H9 (cell line): ENCODE results near the gene CCDC18. TPM values are rescaled to one million over a fixed set of nuclear protein-coding genes. Genes with fewer than 3 reads are reported as not detected.

Experiments
- DNase-seq: peaks from one replicate; pipeline ENCODE4 v3.0.0-alpha.2; 2017
- H2AFZ ChIP-seq: one replicate; pipeline ENCODE4 v1.6.1; 2013; ENCODE audit warnings: mild to moderate bottlenecking, low read length, control low read depth, moderate library complexity
- H2AK5ac ChIP-seq: 2 replicates; pipeline ENCODE4 v1.6.1; 2013; ENCODE audit warnings: low read length, control low read depth, mixed read lengths; ENCODE audit not compliant: insufficient read length
- H2BK120ac ChIP-seq: one replicate; pipeline ENCODE4 v1.6.1; 2013; ENCODE audit warnings: low read depth, mild to moderate bottlenecking, low read length, control low read depth, inconsistent platforms; ENCODE audit not compliant: poor library complexity, severe bottlenecking
- H2BK12ac ChIP-seq: 2 replicates; pipeline ENCODE4 v1.6.1; 2013; ENCODE audit warnings: low read length, control low read depth, mixed read lengths, low read depth; ENCODE audit not compliant: insufficient read length
- H2BK15ac ChIP-seq: 2 replicates; pipeline ENCODE4 v1.6.1; 2013; ENCODE audit warnings: low read depth, low read length, control low read depth
- H2BK20ac ChIP-seq: one replicate; pipeline ENCODE4 v1.6.1; 2013; ENCODE audit warnings: low read depth, mild to moderate bottlenecking, low read length, control low read depth, inconsistent platforms; ENCODE audit not compliant: poor library complexity, severe bottlenecking
- H2BK5ac ChIP-seq: 2 replicates; pipeline ENCODE4 v1.6.1; 2013; ENCODE audit warnings: low read length, control low read depth, mixed read lengths; ENCODE audit not compliant: insufficient read length
- H3K14ac ChIP-seq: 2 replicates; pipeline ENCODE4 v1.6.1; 2013; ENCODE audit warnings: low read length, control low read depth; ENCODE audit not compliant: insufficient read depth
- H3K18ac ChIP-seq: 2 replicates; pipeline ENCODE4 v1.6.1; 2013; ENCODE audit warnings: low read depth, mild to moderate bottlenecking, mixed read lengths, low read length, control low read depth; ENCODE audit not compliant: insufficient read length
- H3K23ac ChIP-seq: 2 replicates; pipeline ENCODE4 v1.6.1; 2013; ENCODE audit warnings: low read length, control low read depth, mixed read lengths, low read depth; ENCODE audit not compliant: insufficient read length
- H3K23me2 ChIP-seq: 2 replicates; pipeline ENCODE4 v1.6.1; 2013; ENCODE audit warnings: low read depth, mild to moderate bottlenecking, mixed read lengths, low read length, control low read depth; ENCODE audit not compliant: insufficient read length, poor library complexity, severe bottlenecking
- H3K27ac ChIP-seq: 2 replicates; pipeline ENCODE4 v1.5.1; 2013; ENCODE audit warnings: low read length, control low read depth, mixed read lengths, low read depth; ENCODE audit not compliant: insufficient read length
- H3K27me3 ChIP-seq: 2 replicates; pipeline ENCODE4 v1.6.1; 2013; ENCODE audit warnings: low read length, control low read depth, inconsistent platforms; ENCODE audit not compliant: insufficient read depth
- H3K4ac ChIP-seq: 2 replicates; pipeline ENCODE4 v1.6.1; 2013; ENCODE audit warnings: low read depth, mild to moderate bottlenecking, control low read depth, inconsistent platforms, low read length, moderate library complexity
- H3K4me1 ChIP-seq: 2 replicates; pipeline ENCODE4 v1.6.1; 2013; ENCODE audit warnings: low read length, control low read depth, inconsistent platforms; ENCODE audit not compliant: insufficient read depth
- H3K4me2 ChIP-seq: 2 replicates; pipeline ENCODE4 v1.6.1; 2013; ENCODE audit warnings: low read length, control low read depth, mixed read lengths; ENCODE audit not compliant: insufficient read length, insufficient read depth
- H3K56ac ChIP-seq: 2 replicates; pipeline ENCODE4 v1.6.1; 2013; ENCODE audit warnings: low read depth, mild to moderate bottlenecking, mixed read lengths, low read length, control low read depth; ENCODE audit not compliant: insufficient read length
- H3K79me1 ChIP-seq: 2 replicates; pipeline ENCODE4 v1.6.1; 2013; ENCODE audit warnings: low read depth, mild to moderate bottlenecking, moderate library complexity, low read length, control low read depth, inconsistent platforms; ENCODE audit not compliant: insufficient read depth, poor library complexity, severe bottlenecking
- H3K79me2 ChIP-seq: 2 replicates; pipeline ENCODE4 v1.6.1; 2013; ENCODE audit warnings: low read length, control low read depth, inconsistent platforms; ENCODE audit not compliant: insufficient read depth
- H3K9ac ChIP-seq: 2 replicates; pipeline ENCODE4 v1.6.1; 2013; ENCODE audit warnings: low read length, control low read depth, mixed read lengths; ENCODE audit not compliant: insufficient read length; ENCODE audit errors: extremely low read depth
- H3K9me3 ChIP-seq: one replicate; pipeline ENCODE4 v1.6.1; 2013; ENCODE audit warnings: low read depth, low read length, inconsistent platforms; ENCODE audit not compliant: control insufficient read depth
- H3T11ph ChIP-seq: one replicate; pipeline ENCODE4 v1.6.1; 2013; ENCODE audit warnings: mild to moderate bottlenecking, low read length, control low read depth, inconsistent platforms
- H4K20me1 ChIP-seq: one replicate; pipeline ENCODE4 v1.6.1; 2013; ENCODE audit not compliant: control insufficient read depth, insufficient read length, insufficient read depth
- H4K5ac ChIP-seq: 2 replicates; pipeline ENCODE4 v1.6.1; 2013; ENCODE audit warnings: low read depth, mild to moderate bottlenecking, mixed read lengths, low read length, control low read depth; ENCODE audit not compliant: insufficient read length
- H4K8ac ChIP-seq: replicated peaks from 2 replicates; pipeline ENCODE4 v1.6.1; 2013; ENCODE audit warnings: low read length, control low read depth, mixed read lengths, low read depth; ENCODE audit not compliant: insufficient read length
- H4K91ac ChIP-seq: 2 replicates; pipeline ENCODE4 v1.6.1; 2013; ENCODE audit warnings: low read depth, mild to moderate bottlenecking, moderate library complexity, mixed read lengths, low read length, control low read depth; ENCODE audit not compliant: insufficient read length
- H3K27ac Mint-ChIP-seq, 3 experiments: 2 replicates in 2 of 3; 3 replicates in 1 of 3; pipeline ENCODE4 v1.8.0; 2020 to 2021; ENCODE audit warnings: mixed read lengths in 3 of 3, mild to moderate bottlenecking in 1 of 3, moderate library complexity in 1 of 3
- H3K27me3 Mint-ChIP-seq: 2 replicates; pipeline ENCODE4 v1.8.0; 2021; ENCODE audit warnings: low read depth, mild to moderate bottlenecking, moderate library complexity, mixed read lengths
- H3K36me3 Mint-ChIP-seq, 3 experiments: 2 replicates in 2 of 3; 3 replicates in 1 of 3; pipeline ENCODE4 v1.8.0; 2020 to 2021; ENCODE audit warnings: low read depth in 3 of 3, mixed read lengths in 3 of 3; ENCODE audit not compliant: insufficient read depth in 1 of 3
- H3K4me1 Mint-ChIP-seq, 2 experiments: 2 replicates each; pipeline ENCODE4 v1.8.0; 2020; ENCODE audit warnings: mixed read lengths in 2 of 2
- H3K4me3 Mint-ChIP-seq, 2 experiments: 2 replicates in 1 of 2; 3 replicates in 1 of 2; pipeline ENCODE4 v1.8.0; 2020 to 2021; ENCODE audit warnings: mild to moderate bottlenecking in 2 of 2, mixed read lengths in 2 of 2, moderate library complexity in 1 of 2
- H3K9me3 Mint-ChIP-seq, 2 experiments: 2 replicates in 1 of 2; 3 replicates in 1 of 2; pipeline ENCODE4 v1.8.0; 2020; ENCODE audit warnings: mild to moderate bottlenecking in 2 of 2, mixed read lengths in 2 of 2, moderate library complexity in 1 of 2
- CTCF ChIP-seq: fragments of 200-600 bp; sonication (generic); conservative IDR thresholded peaks from 3 replicates; pipeline ENCODE4 v1.8.0; 2021; ENCODE audit warnings: antibody characterized with exemption, mild to moderate bottlenecking
- WGBS: extraction: QIAGEN DNeasy Blood & Tissue Kit; methylation state at CpG from one replicate; pipeline ENCODE4 v1.1.7; 2013; ENCODE audit warnings: missing lambda C conversion rate, low lambda C conversion rate, mixed read lengths; ENCODE audit not compliant: insufficient read length; ENCODE audit errors: extremely low coverage; 5-methylcytosine and 5-hydroxymethylcytosine counted together
- total RNA-seq: library from RNA; stranded (reverse); gene quantifications from 2 replicates; pipeline ENCODE4 v1.2.1, GENCODE V29; 2021

Gene CCDC18
- total RNA-seq, 1 experiment from 2014 or later = 19.5 TPM

DNA sequence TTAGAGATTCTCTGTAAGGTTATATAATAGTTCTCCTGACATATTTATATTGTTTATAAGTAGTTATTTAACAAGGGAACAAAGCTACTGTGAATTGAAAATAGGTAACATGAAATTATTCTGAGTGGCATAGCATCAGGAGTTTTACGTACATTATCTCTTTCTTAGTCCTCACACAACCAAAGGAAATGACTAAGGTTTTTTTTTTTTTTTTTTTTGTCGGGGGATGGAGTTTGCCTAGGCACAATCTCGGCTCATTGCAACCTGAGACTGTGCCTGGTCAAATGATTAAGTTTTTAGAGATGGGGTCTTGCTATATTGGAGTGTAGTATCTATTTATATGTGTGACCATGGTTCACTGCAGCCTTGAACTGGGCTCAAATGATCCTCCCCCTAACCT lies 25.2 kb upstream of the CCDC18 start:
- Histone ChIP-seq H2BK120ac (no peak overlapping the region), H3K23me2 (no peaks in the 10 kb centered on the region), H3K9me3 (no peaks in the 10 kb centered on the region), H3K4me2 (no peak overlapping the region), H3K56ac (no peak overlapping the region), H4K91ac (no peak overlapping the region), H2AFZ (no peak overlapping the region), H3K23ac (no peak overlapping the region), H3K9ac (no peak overlapping the region), H3K79me2 (peaks cover 3% of the 10 kb centered on the region; the same call in 1 of the 2 replicates), H4K5ac (no peak overlapping the region), H4K20me1 (no peaks in the 10 kb centered on the region), H2BK20ac (no peak overlapping the region), H4K8ac (no peak overlapping the region), H3T11ph (no peak overlapping the region), H3K4ac (no peak overlapping the region), H3K27me3 (no peaks in the 10 kb centered on the region), H3K18ac (no peak overlapping the region), H2AK5ac (no peak overlapping the region), H3K14ac (no peak overlapping the region), H2BK12ac (no peak overlapping the region), H2BK15ac (no peak overlapping the region), H3K27ac (no peak overlapping the region), H3K4me1 (no peaks in the 10 kb centered on the region), H3K79me1 (no peaks in the 10 kb centered on the region), H2BK5ac (no peak overlapping the region)
- H3K4me3 Mint-ChIP-seq = no peak overlapping the region
- no peak for DNase-seq
- no peaks in the 10 kb centered on the region; the same call in 1 of the 2 replicates for H3K27me3 Mint-ChIP-seq
- H3K9me3 Mint-ChIP-seq = no peaks in the 10 kb centered on the region
- WGBS = no CpG with 5 or more reads among the region's 3 CpGs
- H3K4me1 Mint-ChIP-seq = peaks cover 6% of the 10 kb centered on the region in 2 experiments; a peak in 3 of 4 replicates
- peaks cover 3 to 28% (median 13%) of the 10 kb centered on the region in 3 experiments; a peak in 6 of 7 replicates for H3K36me3 Mint-ChIP-seq
- no peak for TF ChIP-seq CTCF
- peak overlapping the region in 2 of 3 experiments; percentile 53 to 62; a peak in 3 of 7 replicates for H3K27ac Mint-ChIP-seq
